ENCODE data around the gene SDHA.
"Not testable (repeated sequence)": the region's sequence is repeated elsewhere in the genome, so short reads cannot be mapped to it uniquely, and the experiment has no call there.

SDHA gene

GRCh38 chr5:206406-206805 lies 11.7 kb upstream of the SDHA start:
- H3K27ac ChIP-seq, result no peak overlapping the region
- no peak for TF ChIP-seq CTCF (conservative IDR thresholded peaks at IDR 0.05)

DNA sequence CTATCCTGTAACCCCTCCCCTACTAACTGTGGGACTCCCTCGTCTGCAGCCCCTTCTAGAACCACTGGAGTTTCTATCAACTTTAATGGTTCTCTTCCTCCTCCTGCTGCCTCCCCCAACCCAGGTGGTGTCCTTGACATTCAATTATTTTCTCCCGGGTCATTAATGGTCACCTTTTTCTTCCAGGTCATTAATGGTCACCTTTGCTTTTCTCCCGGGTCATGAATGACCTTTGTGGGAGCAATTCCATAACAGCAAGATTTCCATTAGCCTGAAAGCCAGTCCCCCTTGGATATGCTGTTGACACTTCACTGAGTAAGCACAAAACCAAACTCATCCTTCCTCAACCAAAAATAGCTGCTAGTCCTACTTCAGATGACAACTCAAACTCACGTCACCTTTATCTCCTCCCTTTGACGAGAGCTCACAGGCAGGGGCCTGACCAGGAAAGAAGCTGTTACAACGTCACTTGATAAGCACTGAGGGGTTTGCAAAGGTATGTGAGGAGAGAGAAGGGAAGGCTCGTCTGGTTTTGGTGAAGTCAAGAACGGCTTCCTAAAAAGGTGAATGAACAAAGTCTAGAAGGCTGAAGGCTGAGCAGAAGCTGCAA lies 11.1 kb upstream of the SDHA start:
- H3K27ac ChIP-seq, result no peak overlapping the region
- TF ChIP-seq CTCF (conservative IDR thresholded peaks at IDR 0.05), result no peak

DNA sequence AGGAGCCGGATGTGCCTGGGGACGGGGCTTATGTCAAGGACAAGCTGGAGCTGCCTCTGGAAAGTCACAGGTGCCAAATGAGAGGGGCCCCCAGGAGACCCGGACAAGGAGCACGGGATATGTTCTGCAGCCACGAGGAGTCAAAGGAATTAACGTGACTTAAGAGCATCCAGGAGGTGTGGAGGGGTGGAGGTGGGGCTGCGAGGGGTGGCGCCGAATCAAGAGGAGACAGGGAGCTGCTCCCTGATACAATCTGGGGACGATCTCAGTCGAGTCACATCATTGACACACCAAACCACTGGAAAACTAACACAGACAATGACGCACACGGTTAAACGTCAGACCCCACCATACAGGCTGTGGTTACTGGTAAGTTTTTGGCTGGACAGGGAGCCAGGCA lies 10.5 kb upstream of the SDHA start:
- no peak overlapping the region for H3K27ac ChIP-seq
- TF ChIP-seq CTCF (conservative IDR thresholded peaks at IDR 0.05), result no peak

DNA sequence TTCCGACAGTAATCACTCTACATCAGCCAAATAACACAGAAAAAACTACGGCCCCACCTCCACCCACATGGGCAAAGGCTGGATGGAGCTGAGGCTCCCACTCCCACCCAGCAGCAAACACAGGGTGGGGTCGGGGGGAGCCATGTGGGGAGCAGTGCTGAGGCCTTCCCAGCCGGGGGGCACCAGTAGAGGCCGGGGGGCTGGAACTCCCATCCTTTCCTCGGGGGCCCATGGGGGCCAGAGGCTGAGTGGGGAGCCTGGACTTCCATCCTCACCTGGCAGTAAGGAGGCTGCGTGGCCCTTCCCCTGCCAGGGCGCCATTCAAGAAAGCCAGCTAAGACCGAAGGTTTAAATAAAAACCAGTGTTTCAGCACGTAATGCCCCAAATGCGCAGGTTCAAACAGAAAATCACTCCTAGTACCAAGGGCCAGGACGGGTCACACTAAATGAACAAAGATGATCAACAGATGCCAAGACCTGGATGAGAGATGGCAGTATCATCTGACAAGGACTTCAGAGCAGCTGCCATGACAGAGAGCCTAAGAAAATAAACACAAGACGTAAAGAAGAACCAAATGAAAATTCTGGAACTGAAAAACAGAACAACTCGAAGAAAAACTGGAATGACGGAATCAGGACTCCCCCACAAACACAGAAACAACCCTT lies 9.5 kb upstream of the SDHA start:
- H3K27ac ChIP-seq, result no peak overlapping the region
- no peak for TF ChIP-seq CTCF (conservative IDR thresholded peaks at IDR 0.05)

GRCh38 chr5:213803-214395 lies 4.2 kb upstream of the SDHA start:
- TF ChIP-seq CTCF (conservative IDR thresholded peaks at IDR 0.05), result no peak
- no peak overlapping the region for H3K27ac ChIP-seq

- H3K27ac ChIP-seq, result not testable (repeated sequence)
Measured at GRCh38 chr5:215256-215655, 2.9 kb upstream of the SDHA start.

GRCh38 chr5:216076-216475 lies 2.0 kb upstream of the SDHA start:
- H3K27ac ChIP-seq, result not testable (repeated sequence)

- TF ChIP-seq CTCF (conservative IDR thresholded peaks at IDR 0.05), result no peak
Measured at GRCh38 chr5:218457-219291, 554 bp downstream of the SDHA start.

More at GRCh38 chr5:218457-219291, 554 bp downstream of the SDHA start:
- peak overlapping the region; percentile 81 for H3K27ac ChIP-seq
